HG03565 (cell line): ENCODE data around the gene KRTAP5-6.

Experiments used
- ATAC-seq: cut with Tn5 transposase; IDR thresholded peaks from one replicate; pipeline ENCODE4 v1.9.1; 2021; ENCODE audit warnings: mild to moderate bottlenecking, moderate library complexity; ENCODE audit not compliant: unreplicated experiment

KRTAP5-6 gene

GRCh38 chr11:1746511-1746931 is 49.5 kb downstream of the KRTAP5-6 start:
- ATAC-seq, result no peak

DNA sequence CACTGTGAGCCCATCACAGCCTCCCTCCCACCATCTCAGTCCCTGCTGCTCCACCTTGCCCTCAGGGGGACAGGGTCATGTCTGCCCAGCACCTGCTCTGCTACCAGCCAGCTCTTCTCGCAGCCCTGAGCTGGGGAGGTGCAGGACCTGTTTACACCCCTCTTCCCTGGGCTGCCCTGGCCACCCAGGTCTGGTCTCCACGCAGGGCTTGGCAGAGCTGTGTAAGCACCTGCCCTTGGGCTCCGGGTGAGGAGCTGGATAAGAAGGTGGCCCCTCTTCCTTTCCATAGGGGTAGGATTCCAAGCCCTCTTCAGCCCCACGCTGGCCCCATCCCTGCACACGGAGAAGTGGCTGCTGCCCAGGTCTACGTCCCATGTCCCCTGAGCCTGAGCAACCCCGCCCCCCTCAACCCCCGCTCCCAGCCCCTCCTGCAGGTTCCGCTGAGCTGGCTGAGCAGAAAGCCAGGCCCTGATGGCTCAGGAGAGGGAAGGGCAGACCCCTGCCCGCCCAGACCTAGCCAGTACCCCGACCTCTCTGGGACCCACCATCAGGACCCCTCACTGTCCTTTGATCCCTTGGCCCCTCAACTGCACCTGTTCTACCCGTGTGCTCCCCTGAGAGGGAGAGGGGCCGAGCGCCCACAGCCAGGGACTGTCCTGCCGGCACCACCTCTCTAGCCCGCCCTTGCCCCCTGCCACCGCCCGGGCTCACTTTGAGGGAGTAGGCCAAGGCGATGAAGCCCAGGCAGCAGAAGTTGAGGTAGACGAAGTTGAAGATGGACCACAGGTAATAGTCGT is 50.2 kb downstream of the KRTAP5-6 start:
- ATAC-seq, result no peak
